Measurements from ENCODE around the gene GPS1.

Gene GPS1

GRCh38 chr17:82059272-82060000 is 7.7 kb downstream of the GPS1 start:
- DNase-seq (ENCODE audit: low read depth): no peak

- DNase-seq (ENCODE audit: low read depth): no peak
Observed at GRCh38 chr17:82060001-82060380, 8.3 kb downstream of the GPS1 start.

GRCh38 chr17:82060614-82061013 is 8.9 kb downstream of the GPS1 start:
- DNase-seq (ENCODE audit: low read depth): no peak

GRCh38 chr17:82061047-82061925 is 9.6 kb downstream of the GPS1 start:
- no peak for DNase-seq (ENCODE audit: low read depth)

GRCh38 chr17:82062076-82062983 is 10.6 kb downstream of the GPS1 start:
- DNase-seq (ENCODE audit: low read depth): no peak

- no peak for DNase-seq (ENCODE audit: low read depth)
Observed at GRCh38 chr17:82062984-82063368, 11.3 kb downstream of the GPS1 start.

GRCh38 chr17:82063424-82064415 is 12.0 kb downstream of the GPS1 start:
- DNase-seq (ENCODE audit: low read depth): no peak

GRCh38 chr17:82064433-82065192 is 12.9 kb downstream of the GPS1 start:
- no peak for DNase-seq (ENCODE audit: low read depth)

GRCh38 chr17:82065193-82065637 is 13.5 kb downstream of the GPS1 start:
- no peak for DNase-seq (ENCODE audit: low read depth)

GRCh38 chr17:82065638-82066303 is 14.1 kb downstream of the GPS1 start, which contains the start of gene DUS1L:
Gene DUS1L, minus strand, starts transcription at chr17:82065804. Its CDS starts 745 bp downstream, at chr17:82065059.
- peak; percentile 48 for DNase-seq (ENCODE audit: low read depth)

- no peak for DNase-seq (ENCODE audit: low read depth)
Observed at GRCh38 chr17:82070611-82071010, 18.9 kb downstream of the GPS1 start.

GRCh38 chr17:82072827-82073226 is 21.1 kb downstream of the GPS1 start:
- DNase-seq (ENCODE audit: low read depth): no peak

GRCh38 chr17:82073446-82073845 is 21.7 kb downstream of the GPS1 start:
- no peak for DNase-seq (ENCODE audit: low read depth)

- DNase-seq (ENCODE audit: low read depth): no peak
Observed at GRCh38 chr17:82076018-82076784, 24.5 kb downstream of the GPS1 start.

- no peak for DNase-seq (ENCODE audit: low read depth)
Observed at GRCh38 chr17:82076785-82077591, 25.3 kb downstream of the GPS1 start.

GRCh38 chr17:82077617-82078358 is 26.1 kb downstream of the GPS1 start:
- no peak for DNase-seq (ENCODE audit: low read depth)

GRCh38 chr17:82078433-82078832 is 26.7 kb downstream of the GPS1 start:
- DNase-seq (ENCODE audit: low read depth): no peak

Data from T-helper 22 cell (primary cell).